CD4-positive, alpha-beta T cell treated with Interleukin-21 for 1 hour (primary cell): ENCODE measurements around the gene PRKAR1B.

Source experiments
- DNase-seq: peaks from one replicate; pipeline ENCODE4 v3.0.0-alpha.2; 2020

The PRKAR1B gene

DNA sequence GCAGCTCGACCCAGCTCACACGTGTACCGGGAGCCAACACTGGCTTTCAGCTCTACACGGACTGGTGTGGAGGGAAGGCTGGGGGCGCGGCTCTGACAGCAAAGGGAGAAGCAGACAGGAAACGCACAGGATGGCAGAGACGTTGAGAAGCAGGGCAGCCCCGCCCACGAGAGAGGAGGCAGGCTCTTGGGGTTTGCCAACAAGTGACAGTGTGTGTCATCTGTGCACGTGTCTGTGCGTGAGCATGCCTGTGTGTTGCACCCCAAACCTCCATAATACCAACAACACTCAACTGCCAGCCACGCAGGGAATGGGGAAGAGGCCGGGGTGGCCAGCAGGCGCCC is 143.0 kb downstream of the PRKAR1B start:
- peak; percentile 90 for DNase-seq

DNA sequence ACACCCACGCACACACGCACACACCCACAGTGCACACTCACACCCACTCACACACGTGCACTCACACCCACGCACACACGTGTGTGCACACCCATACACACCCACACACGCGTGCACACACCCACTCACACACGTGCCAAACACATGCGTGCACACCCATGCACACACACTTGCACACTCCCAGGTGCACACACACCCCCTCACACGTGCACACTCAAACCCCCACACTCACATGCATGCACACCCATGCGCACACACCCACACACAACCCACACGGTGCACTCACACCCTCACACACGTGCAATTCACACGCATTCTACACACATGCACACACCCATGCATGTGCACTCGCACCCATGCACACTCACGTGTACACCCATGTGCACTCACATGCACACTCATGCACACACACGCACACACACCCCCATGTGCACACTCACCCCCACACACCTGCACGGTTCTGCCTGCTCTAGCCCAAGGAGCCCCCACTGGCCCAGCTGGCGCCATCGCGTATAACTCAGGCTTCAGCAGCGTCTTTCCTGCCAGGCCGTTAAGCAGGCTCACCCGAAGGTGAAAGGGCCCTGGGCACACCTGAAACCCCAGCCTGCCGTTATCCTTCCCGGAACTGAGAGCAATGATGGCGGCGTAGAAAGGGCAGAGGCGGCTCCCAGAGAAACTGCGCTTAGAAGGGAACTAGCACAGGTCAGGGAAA is 143.5 kb downstream of the PRKAR1B start:
- no peak for DNase-seq

DNA sequence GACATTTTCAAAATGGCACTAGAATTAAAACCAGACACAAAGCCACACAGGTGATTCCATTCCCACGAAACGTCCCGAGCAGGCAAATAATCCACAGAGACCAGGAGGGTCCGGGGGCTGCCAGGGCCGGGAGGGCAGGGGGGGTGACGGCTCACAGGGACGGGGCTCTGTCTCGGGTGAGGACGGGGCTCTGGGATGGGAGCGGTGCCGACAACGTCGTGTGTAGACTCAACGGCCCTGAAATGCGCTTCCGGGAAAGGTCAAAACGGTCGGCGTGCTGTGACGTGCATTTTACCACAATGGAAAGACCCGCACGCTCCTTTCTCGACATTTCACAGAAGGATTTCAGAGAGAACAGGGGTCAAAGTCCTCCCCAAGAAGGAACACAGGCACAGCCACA is 144.2 kb downstream of the PRKAR1B start:
- peak; percentile 17 for DNase-seq

DNA sequence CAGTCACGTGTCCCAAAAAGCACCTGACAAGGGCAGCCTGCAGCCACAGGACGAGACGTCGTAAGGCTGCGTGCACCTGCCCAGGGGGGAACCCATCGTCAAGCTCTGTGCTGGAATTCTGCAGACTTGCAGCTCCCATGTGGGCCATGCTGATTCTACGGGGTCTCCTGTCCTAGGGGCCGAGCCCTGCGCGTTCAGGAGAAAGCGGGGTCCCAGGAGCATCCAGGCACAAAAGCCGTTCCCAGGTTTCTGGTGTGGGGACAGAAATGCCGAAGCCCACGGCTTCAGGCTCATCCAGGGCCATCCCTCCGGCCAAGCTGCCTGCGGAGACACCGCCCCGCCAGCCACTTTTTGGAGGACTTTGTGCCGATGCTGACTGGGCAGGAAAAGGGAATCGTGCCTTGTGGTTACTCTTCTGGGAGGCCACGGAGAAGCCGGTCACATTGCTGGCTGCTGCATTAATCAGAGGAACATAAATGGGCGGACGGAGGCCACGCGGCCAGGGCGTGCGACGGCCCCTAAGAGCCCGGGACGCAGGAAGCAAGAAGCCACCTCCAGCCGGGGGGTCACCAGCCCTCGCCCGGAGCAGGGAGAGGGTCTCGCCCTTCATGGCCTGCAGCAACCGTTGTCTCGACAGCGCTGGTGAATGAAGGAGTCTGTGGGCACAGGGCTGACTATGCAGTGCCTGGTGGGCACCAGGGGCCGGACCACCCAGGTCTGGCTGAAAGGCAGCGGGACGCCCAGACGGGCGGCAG is 144.8 kb downstream of the PRKAR1B start:
- no peak for DNase-seq

DNA sequence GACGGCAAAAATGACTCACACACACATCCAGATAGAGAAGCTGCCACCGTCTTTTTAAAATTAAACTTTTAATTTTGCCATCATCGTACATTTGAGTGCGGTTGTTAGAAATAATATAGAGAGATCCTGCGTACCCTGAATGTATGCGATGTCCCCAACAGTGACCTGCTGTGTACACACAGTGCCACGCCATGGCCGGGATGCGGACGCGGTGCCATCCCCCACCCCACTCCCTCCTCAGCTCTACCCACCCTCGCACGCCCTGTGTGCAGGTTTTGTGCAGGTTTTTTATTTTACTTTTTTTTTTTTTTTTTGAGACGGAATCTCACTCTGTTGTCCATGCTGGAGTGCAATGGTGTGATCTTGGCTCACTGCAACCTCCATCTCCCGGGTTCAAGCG is 148.7 kb downstream of the PRKAR1B start:
- DNase-seq, result no peak

DNA sequence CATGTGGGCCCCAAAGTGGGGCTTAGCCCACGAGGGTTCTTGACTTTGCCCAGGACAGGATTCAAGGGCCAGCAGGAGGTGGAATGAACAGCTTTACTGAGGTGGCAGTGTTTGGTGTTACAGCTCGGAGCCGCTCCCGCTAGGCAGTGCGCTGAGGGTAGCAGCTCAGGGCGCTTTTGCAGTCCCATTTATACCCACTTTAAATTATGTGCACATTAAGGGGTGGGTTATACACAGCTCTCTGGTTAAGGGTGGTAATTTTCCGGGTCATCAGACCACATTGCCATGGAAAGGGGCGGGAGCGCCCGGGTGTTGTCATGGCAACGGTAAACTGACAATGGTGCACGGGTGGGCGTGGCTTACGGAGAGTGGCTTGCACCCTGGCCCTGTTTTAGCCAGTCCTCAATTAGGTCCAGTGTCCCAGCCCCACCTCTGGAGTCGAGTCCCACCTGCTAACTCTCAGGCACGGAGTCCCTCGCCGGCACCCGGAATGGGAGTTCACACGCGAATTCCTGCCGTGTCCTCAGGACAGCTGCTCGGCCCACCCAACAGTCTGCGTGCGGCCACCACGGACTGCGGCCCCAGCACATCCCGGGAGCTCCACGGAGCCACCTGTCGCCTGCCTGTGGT is 149.2 kb downstream of the PRKAR1B start:
- no peak for DNase-seq

DNA sequence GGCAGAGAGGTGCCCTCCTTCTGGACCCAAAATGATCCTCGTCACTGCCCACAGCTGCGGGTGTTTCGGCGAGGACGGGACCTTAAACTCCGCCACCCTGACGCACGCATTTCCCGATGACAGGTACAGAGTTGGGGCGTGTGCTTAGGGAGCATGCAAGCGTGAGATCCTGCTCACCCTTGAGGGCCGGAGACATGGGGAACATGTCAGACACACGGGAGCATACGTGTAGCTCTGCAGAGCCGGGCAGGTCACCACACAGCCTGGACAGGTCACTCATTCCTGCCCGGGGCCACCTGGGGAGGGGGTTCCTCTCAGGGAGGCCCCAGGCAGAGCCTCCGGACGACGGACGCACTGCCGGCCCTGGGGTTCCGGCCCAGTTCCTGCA is 149.8 kb downstream of the PRKAR1B start:
- DNase-seq, result no peak

DNA sequence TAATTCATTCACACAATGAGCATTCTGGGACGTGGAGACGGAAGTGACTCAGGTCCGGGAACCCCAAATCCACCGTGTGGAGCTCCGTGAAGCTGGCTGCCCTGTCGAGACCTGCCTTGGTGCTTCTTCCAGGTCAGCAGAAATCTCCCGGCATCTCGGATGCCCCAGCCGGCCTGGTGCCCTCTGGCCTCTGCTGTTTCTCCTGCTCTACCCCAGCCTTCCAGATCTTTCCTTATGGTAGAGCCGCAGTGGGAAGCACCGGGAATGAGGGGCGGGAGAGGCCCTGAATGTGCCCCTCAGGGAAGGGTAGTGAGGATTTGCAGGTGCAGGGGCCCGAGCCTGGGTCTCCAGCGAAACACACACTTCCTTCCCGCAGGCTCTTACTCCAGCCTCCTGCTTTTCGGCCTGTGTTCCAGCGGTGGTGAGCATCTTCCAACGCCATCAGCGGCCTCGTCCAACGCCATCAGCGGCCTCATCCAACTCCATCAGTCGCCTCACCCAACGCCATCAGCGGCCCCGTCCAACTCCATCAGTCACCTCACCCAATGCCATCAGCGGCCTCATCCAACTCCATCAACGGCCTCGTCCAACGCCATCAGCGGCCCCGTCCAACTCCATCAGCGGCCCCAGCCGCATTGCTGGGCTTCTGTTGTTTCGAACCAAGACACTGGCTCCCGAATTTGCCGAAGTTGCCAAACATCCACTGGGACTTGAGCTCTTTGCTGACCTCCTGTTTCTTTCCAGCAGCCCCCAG is 150.4 kb downstream of the PRKAR1B start:
- no peak for DNase-seq

DNA sequence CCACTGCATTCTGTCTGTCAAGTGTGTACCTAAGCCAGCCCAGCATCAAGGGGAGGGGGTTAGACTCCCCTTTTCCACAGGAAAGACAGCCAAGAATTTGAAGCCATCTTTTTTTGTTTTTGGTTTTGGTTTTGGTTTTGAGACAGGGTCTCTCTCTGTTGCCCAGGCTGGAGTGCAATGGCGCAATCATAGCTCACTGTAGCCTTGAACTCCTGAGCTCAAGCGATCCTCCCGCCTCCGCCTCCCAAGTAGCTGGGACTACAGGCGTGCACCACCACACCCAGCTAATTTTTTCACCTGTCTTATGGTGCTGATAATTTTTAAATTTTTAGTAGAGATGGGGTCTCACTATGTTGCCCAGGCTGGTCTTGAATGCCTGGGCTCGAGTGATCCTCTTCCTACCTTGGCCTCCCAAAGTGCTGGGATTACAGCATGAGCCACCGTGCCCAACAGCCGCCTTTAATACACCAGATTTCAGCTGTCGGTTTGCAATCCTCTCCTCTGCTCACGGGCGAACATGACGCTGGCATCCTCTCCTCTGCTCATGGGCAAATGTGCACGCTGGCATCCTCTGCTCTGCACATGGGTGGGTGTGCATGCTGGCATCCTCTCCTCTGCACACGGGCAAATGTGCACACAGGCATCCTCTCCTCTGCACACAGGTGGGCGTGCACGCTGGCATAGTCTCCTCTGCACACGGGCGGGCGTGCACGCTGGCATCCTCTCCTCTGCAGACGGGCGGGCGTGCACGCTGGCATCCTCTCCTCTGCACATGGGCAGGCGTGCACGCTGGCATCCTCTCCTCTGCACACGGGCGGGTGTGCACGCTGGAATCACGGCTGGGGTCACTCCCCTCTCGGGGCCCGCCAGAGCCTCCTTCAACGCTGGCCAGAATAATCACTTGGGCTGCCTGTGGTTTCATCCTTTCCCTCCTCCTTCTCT is 151.4 kb downstream of the PRKAR1B start:
- no peak for DNase-seq

DNA sequence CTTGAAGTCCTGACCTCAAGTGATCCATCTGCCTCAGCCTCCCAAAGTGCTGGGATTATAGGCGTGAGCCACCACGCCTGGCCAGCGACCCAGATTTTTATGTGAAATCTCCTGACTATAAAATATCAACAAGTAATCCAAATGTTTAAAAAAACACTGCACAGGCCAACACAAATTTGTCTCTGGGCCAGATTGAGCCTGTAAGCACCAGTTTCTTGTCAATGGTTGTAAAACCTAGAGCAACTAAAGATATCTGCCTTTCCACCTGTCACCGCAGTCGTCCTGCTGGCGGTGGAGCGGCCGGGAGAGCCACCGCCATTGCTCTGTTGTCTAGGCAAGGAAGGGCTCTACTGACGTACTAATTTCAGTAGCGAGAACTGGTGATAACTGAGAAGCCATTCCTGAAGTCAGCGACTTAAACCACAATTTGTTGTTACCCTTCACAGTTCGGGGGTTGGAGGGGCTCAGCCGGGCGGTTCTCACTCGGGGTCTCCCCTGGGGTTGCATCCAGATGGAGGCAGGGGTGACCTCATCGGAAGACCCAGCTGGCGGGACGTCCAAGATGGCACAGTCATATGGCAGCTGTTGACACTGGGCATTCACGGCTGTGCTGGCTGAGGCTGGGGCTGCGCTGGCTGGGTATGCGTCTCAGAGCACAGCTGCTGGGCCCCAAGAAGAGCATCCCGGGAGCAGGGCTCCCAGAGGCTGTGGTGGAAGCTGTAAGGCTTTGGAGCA is 152.3 kb downstream of the PRKAR1B start:
- no peak for DNase-seq

DNA sequence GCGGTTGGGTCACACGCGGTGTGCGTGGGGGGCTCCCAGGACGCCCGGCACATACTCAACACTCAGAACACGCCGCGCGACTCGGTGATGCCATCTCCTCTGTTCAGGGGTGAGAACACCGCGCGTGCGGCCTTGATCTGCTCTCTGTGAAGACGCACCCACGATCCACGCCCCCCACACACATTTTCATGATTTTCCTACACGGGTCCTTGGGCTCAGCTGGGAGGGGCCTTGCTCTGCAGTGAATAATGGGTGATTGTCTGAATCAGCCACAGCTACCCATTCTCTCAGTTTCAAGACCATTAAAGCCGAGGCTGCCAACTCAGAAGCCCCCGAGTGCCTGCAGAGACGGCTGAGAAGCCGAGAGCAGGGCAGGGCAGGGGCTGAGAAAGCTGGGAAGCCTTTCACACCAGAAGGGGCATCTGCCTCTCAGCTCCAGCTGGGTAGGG is 153.1 kb downstream of the PRKAR1B start:
- no peak for DNase-seq

DNA sequence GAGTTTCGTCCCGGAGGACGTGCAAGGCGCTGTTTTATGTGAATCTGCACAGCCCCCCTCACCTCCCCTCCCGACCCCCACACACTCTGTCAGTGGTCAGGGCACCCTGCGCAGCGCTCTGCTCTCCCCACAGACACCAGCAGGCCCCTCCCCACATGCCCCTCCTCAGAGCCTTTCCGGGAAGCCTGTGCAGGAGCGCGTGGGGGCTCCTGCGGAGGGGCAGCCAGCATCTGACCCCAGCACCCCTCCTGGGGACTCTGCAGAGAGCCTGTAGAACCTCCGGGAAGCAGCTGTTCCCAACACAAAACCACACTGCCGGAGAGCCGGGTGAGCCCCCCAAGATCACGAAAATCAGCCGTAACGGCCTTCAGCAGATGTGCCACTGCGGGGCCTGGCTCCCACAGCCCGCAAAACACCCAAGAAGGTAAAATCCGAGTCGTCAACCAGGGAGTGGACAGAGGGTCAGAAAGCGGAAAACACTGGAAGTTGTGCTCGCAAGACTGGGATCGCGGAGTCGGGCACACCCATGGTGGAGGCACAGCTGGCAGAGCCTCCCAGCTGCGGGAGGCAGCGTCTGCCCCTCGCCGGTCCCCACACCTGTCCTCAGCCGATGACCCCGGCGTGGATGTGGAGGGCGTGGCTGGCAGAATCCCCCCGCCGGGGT is 153.7 kb downstream of the PRKAR1B start:
- no peak for DNase-seq

DNA sequence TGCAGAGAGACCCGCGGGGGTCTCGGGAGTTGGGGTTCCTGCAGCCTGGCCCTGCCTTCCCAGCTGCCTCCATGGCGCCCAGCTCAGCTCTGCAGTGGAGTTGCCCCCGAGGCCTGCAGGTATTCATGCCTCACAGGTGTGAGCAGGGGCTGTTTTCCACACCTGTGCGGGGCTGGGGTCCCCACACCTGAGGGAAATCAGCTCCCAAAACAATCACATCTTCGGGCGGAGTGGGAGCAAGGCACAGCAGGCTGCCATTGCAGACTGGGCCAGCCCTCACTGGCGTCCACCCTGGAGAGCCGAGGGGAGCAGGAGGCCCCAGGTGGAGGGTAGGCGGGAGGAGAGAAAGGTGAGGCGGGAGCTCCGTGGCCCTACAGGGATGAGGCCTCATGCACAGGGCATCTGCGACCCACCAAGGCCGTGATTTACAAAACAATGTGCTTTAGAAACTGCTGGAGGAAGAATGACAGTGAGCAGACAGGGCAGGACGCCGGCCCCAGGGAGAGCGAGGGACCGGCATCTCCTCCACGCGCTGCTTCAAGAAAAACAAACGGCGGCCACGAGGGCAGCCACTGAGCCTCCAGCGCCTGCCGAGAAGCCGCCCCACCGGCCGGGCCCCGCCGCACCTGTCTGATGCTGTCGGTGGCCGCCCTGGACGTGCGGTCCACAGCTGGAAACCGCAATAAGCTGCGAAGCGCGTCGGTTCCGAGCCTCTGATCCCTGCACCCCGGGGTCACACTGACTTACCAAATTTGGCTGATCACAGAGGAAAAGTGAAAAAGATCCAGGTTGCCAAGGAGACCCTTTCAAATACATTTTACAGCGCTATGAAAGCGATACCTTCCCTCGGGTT is 154.4 kb downstream of the PRKAR1B start:
- no peak for DNase-seq

DNA sequence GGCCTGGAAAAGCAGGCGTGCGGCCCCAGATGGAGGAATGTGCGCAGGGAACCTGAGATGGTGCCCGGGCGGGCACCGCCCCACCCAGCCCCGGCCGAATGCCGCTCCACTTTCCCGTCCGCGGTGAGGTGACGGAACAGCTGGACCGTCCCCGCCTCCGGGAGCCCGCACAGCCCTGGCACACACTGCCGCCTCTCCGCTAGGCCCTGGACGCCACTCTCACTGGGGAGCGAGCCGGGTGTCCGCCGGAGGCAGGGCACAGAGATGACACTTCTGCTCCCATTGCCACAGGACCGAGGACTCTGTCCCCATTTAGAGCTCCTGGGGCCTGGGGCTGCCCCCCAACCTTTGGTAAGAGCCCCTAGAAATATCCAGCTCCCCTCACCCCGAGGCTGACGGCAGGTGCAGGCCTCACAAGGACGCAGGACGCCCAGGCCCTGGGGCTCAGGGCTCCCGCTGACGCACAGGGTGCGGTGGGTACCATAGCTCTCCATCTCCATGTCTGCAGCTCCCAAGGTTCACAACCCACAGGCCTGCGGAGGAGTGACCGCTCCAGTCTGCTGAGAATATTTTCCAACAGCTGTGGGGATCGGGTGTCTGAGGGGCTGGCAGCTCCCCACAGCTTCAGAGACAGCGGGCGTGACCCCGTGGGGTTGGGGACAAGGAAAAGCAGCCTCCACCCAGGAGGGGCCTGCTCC is 155.2 kb downstream of the PRKAR1B start:
- no peak for DNase-seq

DNA sequence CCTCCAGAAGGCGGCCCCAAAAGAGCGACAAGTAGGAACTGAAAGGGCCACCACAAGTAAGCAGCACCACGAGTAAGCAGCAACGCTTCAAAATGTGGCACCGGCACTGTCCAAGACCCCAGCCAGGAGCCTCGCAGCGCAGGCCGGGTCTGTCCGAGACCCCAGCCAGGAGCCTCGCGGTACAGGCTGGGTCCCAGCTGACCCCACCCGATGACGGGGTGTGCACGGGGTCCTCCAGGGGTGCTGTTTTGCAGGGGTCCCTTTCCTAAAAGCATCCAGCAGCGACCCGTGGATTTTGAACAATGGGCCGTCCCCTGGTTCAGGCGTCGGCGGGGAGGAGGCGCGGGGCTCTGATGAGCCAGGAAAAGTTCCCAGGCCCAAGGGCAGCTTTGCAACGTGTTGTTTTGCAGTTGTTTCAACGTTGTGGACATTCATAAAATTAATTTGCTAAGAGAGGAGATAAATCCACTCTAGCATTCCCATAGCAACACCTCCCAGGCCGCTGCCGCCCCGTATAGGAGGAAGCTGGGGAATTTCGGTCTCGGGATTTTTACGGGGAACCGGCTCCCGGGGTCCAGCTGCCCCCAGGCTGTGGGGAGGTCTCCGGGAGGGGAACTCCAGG is 155.9 kb downstream of the PRKAR1B start:
- no peak for DNase-seq

DNA sequence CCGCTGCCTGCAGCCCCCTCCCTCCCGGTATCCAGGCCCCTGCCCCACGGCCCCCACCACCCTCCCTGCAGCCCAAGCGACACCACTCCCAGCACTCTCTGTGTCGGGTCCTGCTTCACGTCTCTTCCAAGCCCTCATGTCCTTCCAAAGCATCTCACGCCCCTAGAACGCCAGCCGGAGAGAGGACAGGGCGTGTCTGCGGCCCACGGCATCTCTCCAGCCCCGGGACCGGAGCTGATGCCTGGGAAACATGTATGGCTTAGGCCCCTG is 156.3 kb downstream of the PRKAR1B start:
- DNase-seq, result no peak

DNA sequence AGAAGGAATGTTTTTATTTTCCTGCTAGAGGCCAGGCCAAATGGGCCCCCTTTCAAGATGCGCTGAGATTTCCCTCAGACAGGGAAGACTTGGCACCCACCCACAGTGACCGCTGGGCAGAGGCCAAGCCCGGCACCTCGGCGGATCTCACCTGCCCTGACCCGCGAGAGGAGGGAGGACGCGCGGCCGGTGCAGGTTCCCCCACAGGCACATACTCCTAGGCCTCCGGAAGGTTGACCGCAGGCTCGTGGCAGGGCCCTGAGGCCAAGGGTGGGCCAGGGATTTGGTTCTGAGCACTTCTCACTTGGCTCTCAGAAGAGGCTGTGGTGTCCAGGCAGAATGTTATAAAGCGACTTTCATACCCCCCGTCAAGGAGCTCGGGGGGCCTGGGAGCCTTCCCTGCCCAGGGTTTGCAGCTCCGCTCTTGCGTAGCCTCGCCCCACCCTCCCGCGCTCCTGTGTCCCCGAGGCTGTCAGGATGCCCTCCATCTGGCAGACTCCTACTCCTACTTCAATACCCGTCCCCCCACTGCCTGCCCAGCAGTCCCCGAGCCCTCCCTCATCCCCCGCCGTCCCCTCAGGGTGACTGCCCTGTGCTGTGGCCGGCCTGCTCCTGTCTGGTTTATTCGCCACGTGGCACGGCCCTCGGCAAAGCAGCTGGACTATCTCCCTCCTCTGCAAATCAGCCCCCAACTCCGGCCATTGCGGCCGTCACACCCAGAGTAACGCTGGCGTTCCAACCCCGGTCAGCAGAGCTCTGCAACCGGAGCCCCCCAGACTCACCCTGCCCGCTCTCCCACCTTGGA is 156.9 kb downstream of the PRKAR1B start:
- no peak for DNase-seq
